Liver (tissue), 9 donors: Measurements from ENCODE around the gene CDK13. TPM values are rescaled to one million over a fixed set of nuclear protein-coding genes. Genes with fewer than 3 reads are reported as not detected.

Source experiments
- DNase-seq: peaks from one replicate; pipeline ENCODE4 v3.0.0-alpha.2; 2017; ENCODE audit warnings: low spot score
- H3K27ac ChIP-seq, 2 donors: one replicate each; pipeline ENCODE4 v1.7.0; 2013; ENCODE audit warnings: inconsistent platforms in 2 of 2, low read length in 2 of 2, control low read depth in 1 of 2, low read depth in 1 of 2, mild to moderate bottlenecking in 1 of 2
- H3K27me3 ChIP-seq, 4 donors: one replicate each; pipeline versions ENCODE4 v1.6.1 to v1.7.0; 2013; ENCODE audit warnings: low read length in 3 of 4, inconsistent platforms in 1 of 4, mild to moderate bottlenecking in 1 of 4, moderate library complexity in 1 of 4; ENCODE audit not compliant: control insufficient read depth in 4 of 4, insufficient read depth in 4 of 4
- H3K36me3 ChIP-seq, 4 donors: one replicate each; pipeline versions ENCODE4 v1.6.1 to v1.7.0; 2013; ENCODE audit warnings: low read length in 3 of 4, mild to moderate bottlenecking in 3 of 4, low read depth in 1 of 4, moderate library complexity in 1 of 4; ENCODE audit not compliant: control insufficient read depth in 4 of 4, insufficient read depth in 3 of 4
- H3K4me1 ChIP-seq, 4 donors: one replicate each; pipeline versions ENCODE4 v1.6.1 to v1.7.0; 2013; ENCODE audit warnings: low read length in 3 of 4, mild to moderate bottlenecking in 3 of 4, moderate library complexity in 1 of 4; ENCODE audit not compliant: control insufficient read depth in 4 of 4, insufficient read depth in 4 of 4
- H3K4me3 ChIP-seq, 3 donors: one replicate each; pipeline versions ENCODE4 v1.6.1 to v1.7.0; 2013; ENCODE audit warnings: low read length in 3 of 3, control low read depth in 1 of 3, low read depth in 1 of 3, mild to moderate bottlenecking in 1 of 3
- H3K9ac ChIP-seq, 2 donors: one replicate each; pipeline ENCODE4 v1.7.0; 2013; ENCODE audit warnings: low read length in 2 of 2, mild to moderate bottlenecking in 2 of 2, moderate library complexity in 2 of 2, control low read depth in 1 of 2, low read depth in 1 of 2
- H3K9me3 ChIP-seq, 4 donors: one replicate each; pipeline versions ENCODE4 v1.6.1 to v1.7.0; 2013; ENCODE audit warnings: low read length in 3 of 4; ENCODE audit not compliant: control insufficient read depth in 4 of 4
- CTCF ChIP-seq: fragments of 150-350 bp; IDR thresholded peaks from 2 replicates; pipeline ENCODE4 v1.5.1; 2017; ENCODE audit warnings: improper control_type of control experiment, low read depth, low read length; ENCODE audit not compliant: missing input control
- GABPA ChIP-seq, 2 donors: IDR thresholded peaks in 1 of 2; conservative IDR thresholded peaks in 1 of 2; 2 replicates each; pipeline ENCODE4 v1.6.1; 2016; ENCODE audit warnings: antibody characterized with exemption in 2 of 2, mild to moderate bottlenecking in 1 of 2, moderate library complexity in 1 of 2
- HNF4A ChIP-seq, 2 donors: conservative IDR thresholded peaks; 2 replicates each; pipeline ENCODE4 v1.6.1; 2016; ENCODE audit warnings: antibody characterized with exemption in 2 of 2, mild to moderate bottlenecking in 2 of 2
- JUND ChIP-seq, 2 donors: IDR thresholded peaks; 2 replicates each; pipeline ENCODE4 v1.6.1; 2016; ENCODE audit warnings: antibody characterized with exemption in 2 of 2
- NR2F2 ChIP-seq: IDR thresholded peaks from 2 replicates; pipeline ENCODE4 v1.6.1; 2016; ENCODE audit warnings: antibody characterized with exemption
- RAD21 ChIP-seq, 2 donors: IDR thresholded peaks; 2 replicates each; pipeline ENCODE4 v1.6.1; 2016; ENCODE audit warnings: antibody characterized with exemption in 2 of 2, mild to moderate bottlenecking in 2 of 2
- SP1 ChIP-seq: IDR thresholded peaks from 2 replicates; pipeline ENCODE4 v1.6.1; 2018; ENCODE audit warnings: antibody characterized with exemption, mild to moderate bottlenecking
- TAF1 ChIP-seq: conservative IDR thresholded peaks from 2 replicates; pipeline ENCODE4 v1.6.1; 2016; ENCODE audit warnings: antibody characterized with exemption, mild to moderate bottlenecking
- YY1 ChIP-seq: IDR thresholded peaks from 2 replicates; pipeline ENCODE4 v1.6.1; 2016; ENCODE audit warnings: antibody characterized with exemption, mild to moderate bottlenecking
- WGBS: extraction: QIAGEN DNeasy Blood & Tissue Kit; methylation state at CpG from one replicate; pipeline ENCODE4 v1.1.7; 2013; 5-methylcytosine and 5-hydroxymethylcytosine counted together
- polyA plus RNA-seq, 2 donors: library from polyadenylated mRNA; stranded (reverse) in 1 of 2; unstranded in 1 of 2; fragments of 200-250 nt in 1 of 2; fragments of >200 nt in 1 of 2; fragmentation: Nextera tagmentation in 1 of 2; extraction: Ambion mirVana in 1 of 2; gene quantifications; one replicate each; pipeline versions ENCODE4 v1.2.1 to v1.2.3, GENCODE V29; 2013 to 2015
- total RNA-seq, 2 donors: library from RNA; depleted of rRNA; stranded (reverse); fragments of >200 nt; gene quantifications; one replicate each; pipeline ENCODE4 v1.2.3, GENCODE V29; 2014
- TF ChIP-seq, protein P1 (sequence below): IDR thresholded peaks from 2 replicates; pipeline ENCODE4 v1.6.1; 2016; ENCODE audit warnings: antibody characterized with exemption
- TF ChIP-seq, protein P2 (sequence below): IDR thresholded peaks from 2 replicates; pipeline ENCODE4 v1.6.1; 2016; ENCODE audit warnings: antibody characterized with exemption
- TF ChIP-seq, protein P3 (sequence below): IDR thresholded peaks from 2 replicates; pipeline ENCODE4 v1.6.1; 2016; ENCODE audit warnings: antibody characterized with exemption
- TF ChIP-seq, protein P4 (sequence below): IDR thresholded peaks from 2 replicates; pipeline ENCODE4 v1.6.1; 2016; ENCODE audit warnings: antibody characterized with exemption, mild to moderate bottlenecking
- donor health status: healthy.
- donor health status: healthy.
- donor health status: healthy.
- donor health status: healthy.
- donor health status: healthy.

CDK13 gene
- total and polyA plus RNA-seq, 4 donors = 8.8 to 51.1 (median 23.2) TPM

- no peak for DNase-seq
- Histone ChIP-seq H3K36me3 (no peaks in the 10 kb centered on the region), H3K27ac (no peak overlapping the region), H3K4me1 (peaks cover 0 to 6% (median 0%) of the 10 kb centered on the region in 4 donors), H3K27me3 (no peaks in the 10 kb centered on the region), H3K9ac (no peak overlapping the region), H3K9me3 (no peaks in the 10 kb centered on the region), H3K4me3 (no peak overlapping the region)
- TF ChIP-seq HNF4A (conservative IDR thresholded peaks at IDR 0.05) = no peak
- no peak for TF ChIP-seq NR2F2
- no peak for TF ChIP-seq CTCF
- TF ChIP-seq RAD21 (IDR thresholded peaks at IDR 0.05) = no peak
- TF ChIP-seq, protein P1, sequence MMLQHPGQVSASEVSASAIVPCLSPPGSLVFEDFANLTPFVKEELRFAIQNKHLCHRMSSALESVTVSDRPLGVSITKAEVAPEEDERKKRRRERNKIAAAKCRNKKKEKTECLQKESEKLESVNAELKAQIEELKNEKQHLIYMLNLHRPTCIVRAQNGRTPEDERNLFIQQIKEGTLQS = no peak
- TF ChIP-seq YY1 = no peak
- TF ChIP-seq, protein P2, sequence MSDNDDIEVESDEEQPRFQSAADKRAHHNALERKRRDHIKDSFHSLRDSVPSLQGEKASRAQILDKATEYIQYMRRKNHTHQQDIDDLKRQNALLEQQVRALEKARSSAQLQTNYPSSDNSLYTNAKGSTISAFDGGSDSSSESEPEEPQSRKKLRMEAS = no peak
- TF ChIP-seq, protein P3, sequence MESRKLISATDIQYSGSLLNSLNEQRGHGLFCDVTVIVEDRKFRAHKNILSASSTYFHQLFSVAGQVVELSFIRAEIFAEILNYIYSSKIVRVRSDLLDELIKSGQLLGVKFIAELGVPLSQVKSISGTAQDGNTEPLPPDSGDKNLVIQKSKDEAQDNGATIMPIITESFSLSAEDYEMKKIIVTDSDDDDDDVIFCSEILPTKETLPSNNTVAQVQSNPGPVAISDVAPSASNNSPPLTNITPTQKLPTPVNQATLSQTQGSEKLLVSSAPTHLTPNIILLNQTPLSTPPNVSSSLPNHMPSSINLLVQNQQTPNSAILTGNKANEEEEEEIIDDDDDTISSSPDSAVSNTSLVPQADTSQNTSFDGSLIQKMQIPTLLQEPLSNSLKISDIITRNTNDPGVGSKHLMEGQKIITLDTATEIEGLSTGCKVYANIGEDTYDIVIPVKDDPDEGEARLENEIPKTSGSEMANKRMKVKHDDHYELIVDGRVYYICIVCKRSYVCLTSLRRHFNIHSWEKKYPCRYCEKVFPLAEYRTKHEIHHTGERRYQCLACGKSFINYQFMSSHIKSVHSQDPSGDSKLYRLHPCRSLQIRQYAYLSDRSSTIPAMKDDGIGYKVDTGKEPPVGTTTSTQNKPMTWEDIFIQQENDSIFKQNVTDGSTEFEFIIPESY = no peak
- no peak for TF ChIP-seq SP1
- 84% methylated on average over 1 of the region's 1 CpG for WGBS
These were observed 27.0 kb upstream of the CDK13 start for GRCh38 chr7:39923091-39923490.

- H3K36me3 ChIP-seq = no peaks in the 10 kb centered on the region
- TF ChIP-seq JUND (IDR thresholded peaks at IDR 0.05) (no peak), TAF1 (no peak), GABPA (IDR thresholded peaks at IDR 0.05 in 1 of 2, conservative IDR thresholded peaks at IDR 0.05 in 1 of 2) (no peak)
- TF ChIP-seq, protein P2 = no peak
- TF ChIP-seq, protein P1 = no peak
- no peak overlapping the region for H3K27ac ChIP-seq
- H3K9ac ChIP-seq = no peak overlapping the region
- H3K9me3 ChIP-seq = no peaks in the 10 kb centered on the region
- H3K4me3 ChIP-seq = no peak overlapping the region
- no peaks in the 10 kb centered on the region for H3K27me3 ChIP-seq
- 95% methylated on average over 2 of the region's 2 CpGs for WGBS
- DNase-seq = no peak
- H3K4me1 ChIP-seq = peaks cover 0 to 6% (median 0%) of the 10 kb centered on the region in 4 donors
These were observed 25.9 kb upstream of the CDK13 start for GRCh38 chr7:39924122-39924521.

DNA sequence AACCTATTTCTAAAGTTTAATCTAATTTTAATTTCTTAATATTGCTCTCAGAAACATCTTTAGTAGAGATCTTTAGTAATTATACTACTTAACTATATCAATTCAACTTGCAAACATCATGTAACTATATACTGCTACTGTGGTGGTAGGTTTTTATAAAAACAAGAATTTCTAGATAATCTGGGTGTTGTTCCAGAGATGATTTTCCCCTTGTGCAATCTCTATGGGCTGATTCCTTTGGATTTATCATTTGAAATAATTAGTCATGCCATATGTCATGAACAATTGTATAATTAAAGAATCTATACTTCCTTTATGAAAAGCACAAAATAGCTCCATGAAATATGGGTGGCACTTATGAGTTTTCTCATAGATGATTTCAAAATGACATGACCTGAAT lies 23.9 kb upstream of the CDK13 start:
- no peak overlapping the region for H3K9ac ChIP-seq

More for the DNA sequence above, 23.9 kb upstream of the CDK13 start:
- DNase-seq = no peak
- H3K27ac ChIP-seq = no peak overlapping the region
- TF ChIP-seq NR2F2 (no peak), JUND (IDR thresholded peaks at IDR 0.05) (no peak), HNF4A (conservative IDR thresholded peaks at IDR 0.05) (no peak), YY1 (no peak), TAF1 (no peak)
- TF ChIP-seq, protein P4, sequence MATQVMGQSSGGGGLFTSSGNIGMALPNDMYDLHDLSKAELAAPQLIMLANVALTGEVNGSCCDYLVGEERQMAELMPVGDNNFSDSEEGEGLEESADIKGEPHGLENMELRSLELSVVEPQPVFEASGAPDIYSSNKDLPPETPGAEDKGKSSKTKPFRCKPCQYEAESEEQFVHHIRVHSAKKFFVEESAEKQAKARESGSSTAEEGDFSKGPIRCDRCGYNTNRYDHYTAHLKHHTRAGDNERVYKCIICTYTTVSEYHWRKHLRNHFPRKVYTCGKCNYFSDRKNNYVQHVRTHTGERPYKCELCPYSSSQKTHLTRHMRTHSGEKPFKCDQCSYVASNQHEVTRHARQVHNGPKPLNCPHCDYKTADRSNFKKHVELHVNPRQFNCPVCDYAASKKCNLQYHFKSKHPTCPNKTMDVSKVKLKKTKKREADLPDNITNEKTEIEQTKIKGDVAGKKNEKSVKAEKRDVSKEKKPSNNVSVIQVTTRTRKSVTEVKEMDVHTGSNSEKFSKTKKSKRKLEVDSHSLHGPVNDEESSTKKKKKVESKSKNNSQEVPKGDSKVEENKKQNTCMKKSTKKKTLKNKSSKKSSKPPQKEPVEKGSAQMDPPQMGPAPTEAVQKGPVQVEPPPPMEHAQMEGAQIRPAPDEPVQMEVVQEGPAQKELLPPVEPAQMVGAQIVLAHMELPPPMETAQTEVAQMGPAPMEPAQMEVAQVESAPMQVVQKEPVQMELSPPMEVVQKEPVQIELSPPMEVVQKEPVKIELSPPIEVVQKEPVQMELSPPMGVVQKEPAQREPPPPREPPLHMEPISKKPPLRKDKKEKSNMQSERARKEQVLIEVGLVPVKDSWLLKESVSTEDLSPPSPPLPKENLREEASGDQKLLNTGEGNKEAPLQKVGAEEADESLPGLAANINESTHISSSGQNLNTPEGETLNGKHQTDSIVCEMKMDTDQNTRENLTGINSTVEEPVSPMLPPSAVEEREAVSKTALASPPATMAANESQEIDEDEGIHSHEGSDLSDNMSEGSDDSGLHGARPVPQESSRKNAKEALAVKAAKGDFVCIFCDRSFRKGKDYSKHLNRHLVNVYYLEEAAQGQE = no peak
- peaks cover 0 to 3% (median under 1%) of the 10 kb centered on the region in 4 donors for H3K4me1 ChIP-seq
- no peak overlapping the region for H3K4me3 ChIP-seq
- no peaks in the 10 kb centered on the region for H3K36me3 ChIP-seq
- no peaks in the 10 kb centered on the region for H3K27me3 ChIP-seq
- H3K9me3 ChIP-seq = no peaks in the 10 kb centered on the region
